Endothelial cell of umbilical vein (primary cell): Measurements from ENCODE around the gene SIRPA.

Experiments used
- CTCF ChIP-seq, 2 donors: IDR thresholded peaks; 1 replicate in 1 of 2; 2 replicates in 1 of 2; pipeline ENCODE4 v1.5.1; 2011; ENCODE audit warnings: low read length in 2 of 2, mild to moderate bottlenecking in 2 of 2, moderate library complexity in 2 of 2, control low read depth in 1 of 2, inconsistent platforms in 1 of 2, low read depth in 1 of 2; ENCODE audit not compliant: insufficient read depth in 1 of 2; ENCODE audit errors: extremely low read depth in 1 of 2
- EZH2 ChIP-seq: IDR thresholded peaks from 2 replicates; pipeline ENCODE4 v1.6.1; 2012; ENCODE audit warnings: borderline replicate concordance, low read depth, mild to moderate bottlenecking, moderate library complexity, low read length, inconsistent platforms; ENCODE audit not compliant: severe bottlenecking
- JUN ChIP-seq: IDR thresholded peaks from 2 replicates; pipeline ENCODE4 v1.6.1; 2011; ENCODE audit warnings: borderline replicate concordance, low read depth; ENCODE audit not compliant: insufficient read length, insufficient read depth
- MAX ChIP-seq: IDR thresholded peaks from 2 replicates; pipeline ENCODE4 v1.6.1; 2011; ENCODE audit not compliant: insufficient read depth, insufficient read length
- MYC ChIP-seq: IDR thresholded peaks from one replicate; pipeline ENCODE4 v1.6.1; 2011; ENCODE audit warnings: mild to moderate bottlenecking, low read depth, low read length
- POLR2A ChIP-seq: IDR thresholded peaks from 2 replicates; pipeline ENCODE4 v1.6.1; 2012; ENCODE audit warnings: low read depth, mild to moderate bottlenecking, control low read depth, low read length
- POLR2AphosphoS5 ChIP-seq: IDR thresholded peaks from 2 replicates; pipeline ENCODE4 v1.6.1; 2012; ENCODE audit warnings: low read depth, mild to moderate bottlenecking, control low read depth, low read length, moderate library complexity; ENCODE audit not compliant: insufficient read depth

GRCh38 chr20:1862663-1863053, 32.5 kb upstream of the SIRPA start:
- TF ChIP-seq EZH2 (no peak), CTCF (IDR thresholded peaks at IDR 0.05; ENCODE audit: extremely low read depth in 1 of 2, insufficient read depth in 1 of 2, low read depth in 1 of 2, low read length in 2 of 2) (no peak), MYC (no peak), POLR2AphosphoS5 (no peak), POLR2A (no peak), MAX (no peak), JUN (no peak)
